Keratinocyte (primary cell): ENCODE measurements around the gene DAPK1.
"Not testable (repeated sequence)": the region's sequence is repeated elsewhere in the genome, so short reads cannot be mapped to it uniquely, and the experiment has no call there.

Source experiments
- CTCF ChIP-seq, 3 experiments: IDR thresholded peaks in 1 of 3; conservative IDR thresholded peaks in 1 of 3; optimal IDR thresholded peaks in 1 of 3; 2 replicates in 2 of 3; 3 replicates in 1 of 3; pipeline versions ENCODE3 to v1.5.1; 2011; ENCODE audit warnings: low read length in 3 of 3, mild to moderate bottlenecking in 3 of 3, moderate library complexity in 2 of 3, control low read depth in 1 of 3, inconsistent platforms in 1 of 3; ENCODE audit not compliant: insufficient read depth in 2 of 3; ENCODE audit errors: extremely low read depth in 1 of 3
- EZH2 ChIP-seq: IDR thresholded peaks from one replicate; pipeline ENCODE4 v1.6.1; 2012; ENCODE audit warnings: inconsistent platforms, mild to moderate bottlenecking, low read length, moderate library complexity

GRCh38 chr9:87744247-87744646 is 246.6 kb downstream of the DAPK1 start:
- not testable (repeated sequence) for TF ChIP-seq CTCF (optimal IDR thresholded peaks at IDR 0.05 in 1 of 3, IDR thresholded peaks at IDR 0.05 in 1 of 3, conservative IDR thresholded peaks at IDR 0.05 in 1 of 3; ENCODE audit: extremely low read depth in 1 of 3, insufficient read depth in 2 of 3, low read length in 3 of 3); EZH2
